ENCODE results near the gene AFAP1.

- TF ChIP-seq CTCF (IDR thresholded peaks at IDR 0.05), result no peak
- TF ChIP-seq EZH2 (IDR thresholded peaks at IDR 0.05; ENCODE audit: borderline replicate concordance, insufficient read depth, low read depth, low read length, poor library complexity, severe bottlenecking), result no peak
These were observed 10.3 kb downstream of the AFAP1 start for GRCh38 chr4:7929118-7929951.

Measured in B cell (primary cell).